H1 (cell line): ENCODE data around the gene BIRC7. TPM values are rescaled to one million over a fixed set of nuclear protein-coding genes. Genes with fewer than 3 reads are reported as not detected.
A peak's percentile ranks its signal among the peaks of the same experiment; 100 is the strongest.

Experiments
- CBX5 ChIP-seq: fragments of 300-800, 300-1000 bp; sonication (generic); IDR thresholded peaks from 2 replicates; pipeline ENCODE4 v1.7.1; 2016; ENCODE audit warnings: antibody characterized with exemption, low read length, low read depth
- CEBPB ChIP-seq: IDR thresholded peaks from 2 replicates; pipeline ENCODE4 v1.6.1; 2012; ENCODE audit warnings: low read depth, low read length
- CTCF ChIP-seq, 3 experiments: IDR thresholded peaks; 1 replicate in 2 of 3; 2 replicates in 1 of 3; pipeline versions ENCODE4 v1.5.1 to v1.6.1; 2011; ENCODE audit warnings: low read length in 3 of 3, mild to moderate bottlenecking in 3 of 3, inconsistent platforms in 2 of 3, low read depth in 1 of 3, moderate library complexity in 1 of 3; ENCODE audit not compliant: insufficient read depth in 1 of 3; ENCODE audit errors: control extremely low read depth in 1 of 3
- E2F6 ChIP-seq: IDR thresholded peaks from 2 replicates; pipeline ENCODE4 v1.6.1; 2012; ENCODE audit warnings: inconsistent platforms
- EZH2 ChIP-seq: fragments of 200-600 bp; sonication (generic); IDR thresholded peaks from 2 replicates; pipeline ENCODE4 v1.7.1; 2012; ENCODE audit warnings: low read depth, mild to moderate bottlenecking, moderate library complexity, low read length, inconsistent platforms; ENCODE audit not compliant: severe bottlenecking
- FOSL1 ChIP-seq: IDR thresholded peaks from 2 replicates; pipeline ENCODE4 v1.6.1; 2011; ENCODE audit warnings: mild to moderate bottlenecking, low read depth, low read length, moderate library complexity; ENCODE audit not compliant: insufficient read depth
- GTF2F1 ChIP-seq: IDR thresholded peaks from 2 replicates; pipeline ENCODE4 v1.6.1; 2012; ENCODE audit warnings: low read depth, low read length, improper control_type of control experiment, borderline replicate concordance
- KDM1A ChIP-seq: fragments of 200-600, 300-600 bp; sonication (generic); IDR thresholded peaks from 2 replicates; pipeline ENCODE4 v1.7.1; 2016; ENCODE audit warnings: mild to moderate bottlenecking, low read length, borderline replicate concordance
- KDM4A ChIP-seq: IDR thresholded peaks from one replicate; pipeline ENCODE4 v1.7.1; 2012; ENCODE audit warnings: low read depth, mild to moderate bottlenecking, moderate library complexity, low read length, inconsistent platforms; ENCODE audit not compliant: severe bottlenecking
- NRF1 ChIP-seq: IDR thresholded peaks from 2 replicates; pipeline ENCODE4 v1.6.1; 2011; ENCODE audit warnings: mild to moderate bottlenecking, low read depth, low read length, improper control_type of control experiment
- PHF8 ChIP-seq: fragments of 200-600 bp; sonication (generic); conservative IDR thresholded peaks from 2 replicates; pipeline ENCODE4 v1.7.1; 2012; ENCODE audit warnings: low read depth, mild to moderate bottlenecking, inconsistent platforms, low read length, moderate library complexity
- SIN3A ChIP-seq, 2 experiments: IDR thresholded peaks in 1 of 2; conservative IDR thresholded peaks in 1 of 2; 2 replicates each; pipeline ENCODE4 v1.6.1; 2011 to 2012; ENCODE audit warnings: low read length in 2 of 2, improper control_type of control experiment in 1 of 2, low read depth in 1 of 2, mild to moderate bottlenecking in 1 of 2
- SP4 ChIP-seq: IDR thresholded peaks from 2 replicates; pipeline ENCODE4 v1.6.1; 2012; ENCODE audit warnings: low read length, inconsistent platforms
- SUZ12 ChIP-seq: fragments of 200-600 bp; sonication (generic); IDR thresholded peaks from 2 replicates; pipeline ENCODE4 v1.6.1; 2012; ENCODE audit warnings: mild to moderate bottlenecking, inconsistent platforms, low read length, moderate library complexity, mixed read lengths
- TBP ChIP-seq: IDR thresholded peaks from 2 replicates; pipeline ENCODE4 v1.6.1; 2011; ENCODE audit warnings: low read depth, low read length, improper control_type of control experiment
- TEAD4 ChIP-seq: IDR thresholded peaks from 2 replicates; pipeline ENCODE4 v1.6.1; 2012; ENCODE audit warnings: low read depth, low read length, inconsistent platforms, mixed read lengths
- USF2 ChIP-seq: IDR thresholded peaks from 2 replicates; pipeline ENCODE4 v1.6.1; 2011; ENCODE audit warnings: low read length, improper control_type of control experiment
- ZNF274 ChIP-seq: IDR thresholded peaks from 2 replicates; pipeline ENCODE4 v1.7.0; 2012; ENCODE audit warnings: low read length, borderline replicate concordance; ENCODE audit errors: extremely low read depth
- polyA plus RNA-seq, 7 experiments: library from polyadenylated mRNA; depleted of rRNA in 3 of 7; stranded (reverse) in 5 of 7; unstranded in 2 of 7; fragments of >200 nt in 5 of 7; fragments of 200-250 nt in 2 of 7; gene quantifications; 1 replicate in 5 of 7; 2 replicates in 1 of 7; 4 replicates in 1 of 7; pipeline versions ENCODE4 v1.2.1 to v1.2.3, GENCODE V29; 2011 to 2013; ENCODE audit warnings: missing spikeins in 2 of 7, mixed read lengths in 2 of 7
- total RNA-seq: library from RNA; stranded (reverse); fragmentation: NEBNext Ultra II Directional; extraction: Animal tissue kit (Norgen Biotek cat#: 25700); gene quantifications from 2 replicates; pipeline ENCODE4 v1.2.1, GENCODE V29; 2021

BIRC7 gene
- total and polyA plus RNA-seq, 2 of the 8 experiments (the other 6 are each of a cell fraction or from before 2014, with no cell fraction given): 0.11 to 0.41 TPM

GRCh38 chr20:63254606-63255384 is 19.1 kb downstream of the BIRC7 start (continued):
- TF ChIP-seq CTCF (IDR thresholded peaks at IDR 0.05; ENCODE audit: control extremely low read depth in 1 of 3, insufficient read depth in 1 of 3, low read depth in 1 of 3, low read length in 3 of 3) (no peak), EZH2 (peak; percentile 42), SUZ12 (peak; percentile 7; the same call in 1 of the 2 replicates), TEAD4 (no peak), PHF8 (no peak), TBP (no peak), USF2 (no peak), SIN3A (conservative IDR thresholded peaks at IDR 0.05 in 1 of 2, IDR thresholded peaks at IDR 0.05 in 1 of 2; ENCODE audit: low read depth in 1 of 2, low read length in 2 of 2) (no peak; a peak in 1 of 4 replicates), KDM1A (0 out of 2 replicates have a peak, but pooled peaks have one; percentile 11), SP4 (no peak), CBX5 (no peak), KDM4A (peak; percentile 85), E2F6 (0 out of 2 replicates have a peak, but pooled peaks have one; percentile 73), CEBPB (no peak), GTF2F1 (no peak), FOSL1 (no peak), ZNF274 (no peak), NRF1 (no peak)
